HG02973 (cell line): ENCODE data around the gene WNK2.
"Not testable (repeated sequence)": the region's sequence is repeated elsewhere in the genome, so short reads cannot be mapped to it uniquely, and the experiment has no call there.

Source experiments
- ATAC-seq: cut with Tn5 transposase; IDR thresholded peaks from one replicate; pipeline ENCODE4 v1.9.1; 2021; ENCODE audit warnings: moderate library complexity; ENCODE audit not compliant: unreplicated experiment

Gene WNK2

GRCh38 chr9:93359907-93360306 lies 176.0 kb downstream of the WNK2 start:
- ATAC-seq, result not testable (repeated sequence)

GRCh38 chr9:93361995-93362394 lies 178.1 kb downstream of the WNK2 start:
- ATAC-seq, result no peak

GRCh38 chr9:93364734-93365426 lies 180.9 kb downstream of the WNK2 start:
- no peak for ATAC-seq

GRCh38 chr9:93365427-93366118 lies 181.6 kb downstream of the WNK2 start:
- ATAC-seq, result no peak

- ATAC-seq, result no peak
These were observed 182.1 kb downstream of the WNK2 start for GRCh38 chr9:93366119-93366447.

GRCh38 chr9:93366486-93366885 lies 182.5 kb downstream of the WNK2 start:
- not testable (repeated sequence) for ATAC-seq

GRCh38 chr9:93368437-93368836 lies 184.5 kb downstream of the WNK2 start:
- no peak for ATAC-seq

- no peak for ATAC-seq
These were observed 185.7 kb downstream of the WNK2 start for GRCh38 chr9:93369686-93370085.
